Trophoblast cell (in vitro differentiated cells and primary cell): Measurements from ENCODE around the gene CEP68.

Experiments
- DNase-seq, 2 donors: peaks; one replicate each; pipeline ENCODE4 v3.0.0-alpha.2; 2016
- H2AFZ ChIP-seq: 2 replicates; pipeline ENCODE4 v1.6.1; 2013; ENCODE audit warnings: low read length, moderate library complexity, mild to moderate bottlenecking; ENCODE audit not compliant: insufficient read depth, poor library complexity
- H2AK5ac ChIP-seq: 2 replicates; pipeline ENCODE4 v1.6.1; 2013; ENCODE audit warnings: mild to moderate bottlenecking, low read length
- H2BK120ac ChIP-seq: 2 replicates; pipeline ENCODE4 v1.6.1; 2013; ENCODE audit warnings: low read length, mild to moderate bottlenecking, moderate library complexity; ENCODE audit not compliant: insufficient read depth, poor library complexity
- H2BK12ac ChIP-seq: 2 replicates; pipeline ENCODE4 v1.6.1; 2013; ENCODE audit warnings: mild to moderate bottlenecking, low read length, moderate library complexity
- H2BK5ac ChIP-seq: 2 replicates; pipeline ENCODE4 v1.6.1; 2013; ENCODE audit warnings: low read length, low read depth, moderate library complexity, mild to moderate bottlenecking; ENCODE audit not compliant: poor library complexity
- H3K14ac ChIP-seq: 2 replicates; pipeline ENCODE4 v1.6.1; 2013; ENCODE audit warnings: mild to moderate bottlenecking, low read length
- H3K18ac ChIP-seq: 2 replicates; pipeline ENCODE4 v1.6.1; 2013; ENCODE audit warnings: mild to moderate bottlenecking, low read length
- H3K23ac ChIP-seq: 2 replicates; pipeline ENCODE4 v1.6.1; 2013; ENCODE audit warnings: low read length
- H3K27ac ChIP-seq: 2 replicates; pipeline ENCODE4 v1.5.1; 2013; ENCODE audit warnings: low read depth, mild to moderate bottlenecking, inconsistent platforms, low read length, moderate library complexity
- H3K27me3 ChIP-seq: 2 replicates; pipeline ENCODE4 v1.6.1; 2013; ENCODE audit warnings: inconsistent platforms, mild to moderate bottlenecking, low read length, moderate library complexity; ENCODE audit not compliant: insufficient read depth
- H3K36me3 ChIP-seq, 2 experiments: 1 replicate in 1 of 2; 2 replicates in 1 of 2; pipeline ENCODE4 v1.6.1; 2013; ENCODE audit warnings: low read length in 2 of 2, mild to moderate bottlenecking in 2 of 2, moderate library complexity in 1 of 2; ENCODE audit not compliant: insufficient read depth in 2 of 2, control insufficient read depth in 1 of 2
- H3K4ac ChIP-seq: 2 replicates; pipeline ENCODE4 v1.6.1; 2013; ENCODE audit warnings: low read depth, mild to moderate bottlenecking, low read length, moderate library complexity
- H3K4me1 ChIP-seq, 2 experiments: 1 replicate in 1 of 2; 2 replicates in 1 of 2; pipeline ENCODE4 v1.6.1; 2013; ENCODE audit warnings: low read length in 2 of 2, mild to moderate bottlenecking in 2 of 2, moderate library complexity in 1 of 2; ENCODE audit not compliant: insufficient read depth in 2 of 2, control insufficient read depth in 1 of 2
- H3K4me2 ChIP-seq: 2 replicates; pipeline ENCODE4 v1.6.1; 2013; ENCODE audit warnings: inconsistent platforms, mild to moderate bottlenecking, low read length, moderate library complexity
- H3K4me3 ChIP-seq: 2 replicates; pipeline ENCODE4 v1.5.1; 2013; ENCODE audit warnings: mild to moderate bottlenecking, low read depth, low read length, inconsistent platforms
- H3K79me1 ChIP-seq: one replicate; pipeline ENCODE4 v1.6.1; 2013; ENCODE audit warnings: low read length
- H3K79me2 ChIP-seq: 2 replicates; pipeline ENCODE4 v1.6.1; 2013; ENCODE audit warnings: low read length, mild to moderate bottlenecking; ENCODE audit not compliant: control insufficient read depth, insufficient read depth, poor library complexity
- H3K9ac ChIP-seq: 2 replicates; pipeline ENCODE4 v1.6.1; 2013; ENCODE audit warnings: mild to moderate bottlenecking, low read length
- H3K9me3 ChIP-seq: 2 replicates; pipeline ENCODE4 v1.6.1; 2013; ENCODE audit warnings: low read depth, mild to moderate bottlenecking, control low read depth, inconsistent platforms, low read length; ENCODE audit not compliant: insufficient read depth
- H4K12ac ChIP-seq: 2 replicates; pipeline ENCODE4 v1.6.1; 2013; ENCODE audit warnings: low read depth, mild to moderate bottlenecking, low read length, moderate library complexity
- H4K8ac ChIP-seq: 2 replicates; pipeline ENCODE4 v1.6.1; 2013; ENCODE audit warnings: low read depth, mild to moderate bottlenecking, low read length, moderate library complexity
- H4K91ac ChIP-seq: one replicate; pipeline ENCODE4 v1.6.1; 2013; ENCODE audit warnings: low read depth, mild to moderate bottlenecking, low read length, moderate library complexity
- WGBS: extraction: QIAGEN DNeasy Blood & Tissue Kit; methylation state at CpG from one replicate; pipeline ENCODE4 v1.1.7; 2013; ENCODE audit warnings: missing lambda C conversion rate; ENCODE audit not compliant: insufficient read length, insufficient coverage; ENCODE audit errors: extremely low coverage; 5-methylcytosine and 5-hydroxymethylcytosine counted together

Gene CEP68

GRCh38 chr2:65113816-65114215 lies 57.6 kb downstream of the CEP68 start:
- peaks cover 24% of the 10 kb centered on the region for H3K79me2 ChIP-seq

GRCh38 chr2:65114921-65115320 lies 58.7 kb downstream of the CEP68 start:
- H2BK12ac ChIP-seq, result no peak overlapping the region
- no peak overlapping the region for H4K12ac ChIP-seq
- no peak overlapping the region for H4K8ac ChIP-seq
- H3K4me2 ChIP-seq, result no peak overlapping the region
- no peaks in the 10 kb centered on the region for H3K4me1 ChIP-seq
- no peaks in the 10 kb centered on the region for H3K27me3 ChIP-seq
- H3K9ac ChIP-seq, result no peak overlapping the region
- no peak for DNase-seq
- H3K4me3 ChIP-seq, result no peak overlapping the region
- H2BK120ac ChIP-seq, result no peak overlapping the region
- H2BK5ac ChIP-seq, result no peak overlapping the region
- no peak overlapping the region for H3K14ac ChIP-seq
- peaks cover 32% of the 10 kb centered on the region for H3K79me2 ChIP-seq
- no peak overlapping the region for H2AK5ac ChIP-seq
- H3K79me1 ChIP-seq, result no peaks in the 10 kb centered on the region
- no peak overlapping the region for H4K91ac ChIP-seq
- no peak overlapping the region for H3K27ac ChIP-seq
- H3K9me3 ChIP-seq, result no peaks in the 10 kb centered on the region
- H3K4ac ChIP-seq, result peak overlapping the region; percentile 96
- no peak overlapping the region for H3K23ac ChIP-seq
- H3K36me3 ChIP-seq, result peaks cover 0 to 5% of the 10 kb centered on the region in 2 experiments
- no peak overlapping the region for H2AFZ ChIP-seq
- no peak overlapping the region for H3K18ac ChIP-seq

More at GRCh38 chr2:65113816-65114215, 57.6 kb downstream of the CEP68 start:
- Histone ChIP-seq H4K91ac (no peak overlapping the region), H3K9me3 (no peaks in the 10 kb centered on the region), H3K9ac (no peak overlapping the region), H3K4ac (no peak overlapping the region), H3K36me3 (peaks cover 0 to 3% of the 10 kb centered on the region in 2 experiments), H3K18ac (no peak overlapping the region), H2AK5ac (no peak overlapping the region), H3K23ac (no peak overlapping the region), H2AFZ (no peak overlapping the region), H3K14ac (no peak overlapping the region), H2BK120ac (no peak overlapping the region), H3K27ac (no peak overlapping the region), H2BK5ac (no peak overlapping the region), H3K27me3 (no peaks in the 10 kb centered on the region), H4K8ac (no peak overlapping the region), H4K12ac (no peak overlapping the region), H2BK12ac (no peak overlapping the region), H3K4me1 (no peaks in the 10 kb centered on the region), H3K4me2 (no peak overlapping the region), H3K79me1 (no peaks in the 10 kb centered on the region), H3K4me3 (no peak overlapping the region)
- WGBS, result no CpG with 5 or more reads among the region's 2 CpGs
- no peak for DNase-seq

GRCh38 chr2:65116645-65117044 lies 60.4 kb downstream of the CEP68 start:
- H3K4me2 ChIP-seq, result no peak overlapping the region
- no peak overlapping the region for H3K9ac ChIP-seq
- H3K27me3 ChIP-seq, result no peaks in the 10 kb centered on the region
- no peak overlapping the region for H2BK120ac ChIP-seq
- no peak overlapping the region for H2AFZ ChIP-seq
- no peaks in the 10 kb centered on the region for H3K9me3 ChIP-seq
- peaks cover 37% of the 10 kb centered on the region for H3K79me2 ChIP-seq
- H3K79me1 ChIP-seq, result no peaks in the 10 kb centered on the region
- H3K27ac ChIP-seq, result no peak overlapping the region
- no peak overlapping the region for H4K91ac ChIP-seq
- no peak overlapping the region for H4K8ac ChIP-seq
- no peak overlapping the region for H3K18ac ChIP-seq
- peaks cover 0 to 2% of the 10 kb centered on the region in 2 experiments for H3K36me3 ChIP-seq
- no peak overlapping the region for H3K14ac ChIP-seq
- no peak overlapping the region for H3K4me3 ChIP-seq
- H2BK5ac ChIP-seq, result no peak overlapping the region
- H2AK5ac ChIP-seq, result no peak overlapping the region
- H3K4ac ChIP-seq, result peak overlapping the region; percentile 93
- no peak for DNase-seq
- H3K4me1 ChIP-seq, result no peaks in the 10 kb centered on the region
- no peak overlapping the region for H3K23ac ChIP-seq
- H4K12ac ChIP-seq, result no peak overlapping the region
- H2BK12ac ChIP-seq, result no peak overlapping the region

GRCh38 chr2:65120990-65121693 lies 64.9 kb downstream of the CEP68 start:
- no peak overlapping the region for H3K23ac ChIP-seq
- no peak overlapping the region for H3K14ac ChIP-seq
- H4K12ac ChIP-seq, result no peak overlapping the region
- H3K27me3 ChIP-seq, result no peaks in the 10 kb centered on the region
- H3K18ac ChIP-seq, result no peak overlapping the region
- no peak overlapping the region for H2BK120ac ChIP-seq
- peaks cover 55% of the 10 kb centered on the region for H3K79me2 ChIP-seq
- peaks cover 0 to 6% of the 10 kb centered on the region in 2 experiments for H3K4me1 ChIP-seq
- no peak overlapping the region for H2AK5ac ChIP-seq
- peaks cover 0 to 2% of the 10 kb centered on the region in 2 experiments for H3K36me3 ChIP-seq
- no peak overlapping the region for H4K8ac ChIP-seq
- WGBS, result no CpG with 5 or more reads among the region's 5 CpGs
- no peak overlapping the region for H4K91ac ChIP-seq
- no peak overlapping the region for H3K27ac ChIP-seq
- no peak overlapping the region for H2BK12ac ChIP-seq
- H2BK5ac ChIP-seq, result no peak overlapping the region
- DNase-seq, result no peak
- no peaks in the 10 kb centered on the region for H3K79me1 ChIP-seq
- no peaks in the 10 kb centered on the region for H3K9me3 ChIP-seq
- peak overlapping the region; percentile 87 for H3K4ac ChIP-seq
- no peak overlapping the region for H2AFZ ChIP-seq
- no peak overlapping the region for H3K9ac ChIP-seq
- H3K4me2 ChIP-seq, result no peak overlapping the region
- no peak overlapping the region for H3K4me3 ChIP-seq
